ENCODE data around the gene KRT31.
"Not testable (repeated sequence)": the region's sequence is repeated elsewhere in the genome, so short reads cannot be mapped to it uniquely, and the experiment has no call there.

KRT31 gene

DNA sequence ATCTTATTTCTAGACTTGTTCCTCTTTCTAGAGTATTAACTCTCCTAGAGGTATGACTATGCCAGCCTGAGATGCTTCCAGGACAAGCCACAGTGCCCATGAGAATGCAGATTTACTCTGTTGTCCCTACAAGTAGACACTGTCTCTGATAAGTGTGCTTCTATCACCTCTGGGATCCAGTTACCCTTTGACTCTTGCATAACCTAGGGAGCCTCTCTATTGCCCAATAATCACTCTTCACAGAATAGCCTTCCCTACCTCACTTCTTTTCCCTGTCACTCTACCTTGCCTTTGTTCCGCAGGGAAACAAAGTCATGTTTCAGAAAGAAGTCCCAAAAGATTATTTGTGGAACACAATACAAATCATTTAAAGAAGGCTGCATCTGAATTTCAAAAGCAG, 13.7 kb downstream of the KRT31 start:
- no peak for DNase-seq

DNA sequence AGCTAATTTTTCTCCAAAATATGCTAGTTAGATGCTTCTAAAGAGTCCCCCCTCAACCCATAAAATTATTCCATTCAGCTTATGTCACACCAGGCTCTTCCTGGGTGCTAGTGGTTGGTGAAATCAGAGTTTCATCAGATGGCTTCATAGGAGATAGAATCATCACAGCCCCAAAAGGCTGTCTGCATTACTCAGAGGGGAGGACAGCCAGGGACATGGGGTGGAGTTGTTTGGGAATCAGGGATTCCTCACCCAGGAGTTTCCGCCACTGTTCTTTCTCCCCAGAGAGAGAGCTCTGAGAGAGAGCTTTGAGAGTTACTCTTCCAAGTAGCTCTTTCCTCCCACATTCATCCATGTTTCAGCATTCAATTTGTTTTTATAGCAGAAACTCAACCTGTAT, 15.0 kb downstream of the KRT31 start:
- DNase-seq, result no peak

DNA sequence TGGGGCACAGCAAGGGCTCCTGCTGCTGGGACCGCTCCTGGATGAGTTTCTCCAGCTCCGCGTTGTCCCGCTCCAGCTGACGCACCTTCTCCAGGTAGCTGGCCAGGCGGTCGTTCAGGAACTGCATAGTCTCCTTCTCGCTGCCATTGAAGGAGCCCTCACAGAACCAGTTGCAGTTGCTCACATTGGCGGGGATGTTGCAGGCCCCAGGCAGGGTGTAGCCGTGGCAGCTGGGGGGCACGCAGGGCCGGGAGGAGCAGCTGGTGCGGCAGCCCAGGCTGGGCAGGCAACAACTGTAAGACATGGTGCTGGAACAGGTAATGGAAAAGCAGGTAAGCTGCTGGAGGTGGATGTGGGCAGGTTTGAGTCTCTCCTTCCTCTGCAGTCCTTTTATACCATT, 15.5 kb downstream of the KRT31 start, which contains the start of gene KRT34:
KRT34 (minus strand) TSS at position 364 of the 400 bp plus-strand sequence; CDS start at position 304, 60 bp downstream.
- not testable (repeated sequence) for DNase-seq

DNA sequence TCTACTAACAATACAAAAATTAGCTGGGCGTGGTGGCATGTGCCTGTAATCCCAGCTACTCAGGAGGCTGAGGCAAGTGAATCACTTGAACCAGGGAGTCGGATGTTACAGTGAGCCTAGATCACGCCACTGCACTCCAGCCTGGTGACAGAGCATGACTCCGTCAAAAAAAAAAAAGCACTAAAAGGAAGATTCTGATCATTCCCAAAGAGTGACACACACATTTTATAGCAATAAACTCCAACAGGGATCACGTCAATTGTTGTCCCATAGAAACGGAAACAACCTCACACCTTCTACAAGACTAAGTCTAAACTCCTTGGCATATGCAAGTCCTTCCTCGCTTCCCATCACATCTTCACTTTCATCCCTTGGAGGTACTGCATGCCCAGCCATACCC, 17.3 kb downstream of the KRT31 start:
- DNase-seq, result not testable (repeated sequence)

DNA sequence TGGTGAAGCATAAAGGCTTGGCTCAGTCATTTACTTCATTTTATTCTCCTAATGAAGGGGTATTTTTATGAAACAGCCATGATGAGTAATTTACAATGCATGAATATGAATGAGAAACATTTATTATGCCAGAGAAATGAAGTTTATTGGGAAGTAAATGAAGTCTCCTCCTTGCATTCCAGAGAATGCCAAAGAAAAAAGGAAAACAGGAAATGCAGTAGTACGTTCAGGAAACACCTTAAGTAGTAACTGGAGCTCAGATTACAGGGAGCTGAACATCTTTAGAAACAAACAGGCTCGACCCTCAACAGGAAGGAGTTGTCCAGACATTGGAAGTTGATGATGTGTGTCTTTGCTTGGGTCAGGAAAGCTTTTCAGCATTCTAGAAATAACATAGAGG, 19.9 kb downstream of the KRT31 start:
- DNase-seq, result no peak

DNA sequence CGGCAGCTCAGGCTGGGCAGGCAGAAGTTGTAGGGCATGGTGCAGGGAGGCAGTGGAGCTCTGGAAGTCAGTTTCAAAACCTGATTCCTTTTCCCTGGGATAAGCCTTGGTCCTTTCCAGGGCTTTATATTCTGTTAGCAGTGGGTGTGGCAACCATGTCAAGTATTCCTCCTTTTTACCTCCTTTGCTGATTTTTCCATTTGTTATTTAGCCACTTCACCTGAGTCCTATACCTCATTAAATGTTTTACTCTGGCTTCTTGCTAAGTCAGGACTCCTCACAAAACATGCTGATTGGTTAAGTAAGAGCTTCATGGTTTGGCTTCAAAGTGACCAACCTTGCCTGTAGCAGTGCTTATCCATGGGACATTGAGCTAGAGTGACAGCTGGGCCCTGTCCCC, 27.7 kb downstream of the KRT31 start, which contains the start of gene KRT33B:
KRT33B (minus strand) TSS at position 101 of the 400 bp plus-strand sequence; CDS start at position 38, 63 bp downstream.
- DNase-seq, result no peak

DNA sequence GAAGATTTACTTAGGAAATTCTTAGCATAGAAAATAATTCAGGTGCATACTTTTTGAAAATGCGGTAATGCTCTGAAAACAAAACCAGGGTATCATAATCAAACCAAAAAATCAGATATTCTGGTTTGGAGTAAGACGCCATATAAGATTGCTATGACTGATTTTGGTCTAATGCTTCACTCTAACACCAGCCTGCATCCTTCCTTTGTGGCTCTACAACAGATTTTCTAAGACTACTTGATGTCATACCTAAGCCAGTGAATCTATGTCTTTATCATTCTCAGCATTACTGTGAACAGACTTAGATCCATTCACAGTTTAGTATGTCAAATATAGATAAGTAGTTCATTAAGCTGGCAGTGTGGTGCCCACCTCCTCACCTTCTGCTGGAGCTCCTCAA, 28.4 kb downstream of the KRT31 start:
- DNase-seq, result no peak

DNA sequence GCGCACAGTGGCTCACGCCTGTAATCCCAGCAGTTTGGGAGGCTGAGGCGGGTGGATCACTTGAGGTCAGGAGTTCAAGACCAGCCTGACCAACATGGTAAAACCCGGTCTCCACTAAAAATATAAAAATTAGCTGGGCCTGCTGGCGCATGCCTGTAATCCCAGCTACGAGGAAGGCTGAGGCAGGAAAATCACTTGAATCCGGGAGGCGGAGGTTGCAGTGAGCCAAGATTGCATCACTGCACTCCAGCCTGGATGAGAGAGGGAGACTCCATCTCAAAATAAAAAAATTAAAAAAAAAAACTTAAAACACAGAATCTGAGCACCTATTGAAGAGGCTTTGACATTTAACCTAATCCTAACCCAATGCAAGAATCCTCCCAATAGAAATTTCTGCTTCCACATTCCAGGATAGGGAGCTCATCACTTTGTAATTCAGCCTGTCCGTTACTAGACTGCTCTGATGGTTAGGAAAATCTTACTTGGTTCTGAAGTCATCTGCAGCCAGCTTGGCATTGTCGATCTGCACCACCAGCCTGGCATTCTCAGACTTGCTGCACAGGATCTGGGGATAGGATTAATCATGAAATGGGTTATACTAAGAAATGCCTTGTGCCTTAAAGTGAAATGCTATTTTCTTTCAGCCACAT, 29.9 kb downstream of the KRT31 start:
- no peak for DNase-seq

DNA sequence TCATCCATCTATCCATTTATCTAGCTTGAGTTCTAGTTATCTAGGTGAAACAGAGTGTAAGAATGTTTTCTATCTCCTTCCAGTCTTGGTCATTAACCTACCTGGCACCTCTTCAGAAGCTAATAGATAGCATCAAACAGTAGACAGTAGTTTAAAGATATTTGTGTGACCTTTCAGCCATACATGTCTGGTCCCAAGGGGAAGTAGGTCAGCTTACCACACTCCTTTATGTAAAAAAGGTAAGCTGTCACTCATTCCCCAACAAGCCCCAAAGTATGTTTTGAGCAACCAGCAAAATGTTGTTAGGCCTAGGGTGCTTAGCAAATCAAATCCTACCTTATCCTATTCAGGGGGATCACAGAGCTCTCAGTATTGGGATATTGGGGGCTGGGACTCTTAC, 31.3 kb downstream of the KRT31 start:
- DNase-seq, result no peak

DNA sequence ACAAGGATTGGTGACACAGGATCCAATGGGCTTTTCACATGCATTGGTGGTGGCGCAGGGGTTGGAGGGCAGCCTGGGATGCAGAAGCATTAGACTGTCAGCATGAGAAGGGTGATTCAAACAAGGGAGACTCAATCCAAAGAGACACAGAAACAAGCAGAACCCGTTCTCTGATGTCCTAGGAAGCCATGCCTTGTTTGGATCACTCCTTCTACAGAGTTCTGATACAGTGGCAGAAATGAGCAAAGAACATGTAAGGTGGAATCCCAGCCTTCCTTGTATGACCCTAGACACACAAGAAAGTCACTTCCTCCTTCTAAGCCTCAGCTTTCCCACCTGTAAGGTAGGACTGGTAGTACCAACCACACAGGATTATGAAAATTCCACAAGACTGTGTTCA, 33.5 kb downstream of the KRT31 start:
- no peak for DNase-seq

DNA sequence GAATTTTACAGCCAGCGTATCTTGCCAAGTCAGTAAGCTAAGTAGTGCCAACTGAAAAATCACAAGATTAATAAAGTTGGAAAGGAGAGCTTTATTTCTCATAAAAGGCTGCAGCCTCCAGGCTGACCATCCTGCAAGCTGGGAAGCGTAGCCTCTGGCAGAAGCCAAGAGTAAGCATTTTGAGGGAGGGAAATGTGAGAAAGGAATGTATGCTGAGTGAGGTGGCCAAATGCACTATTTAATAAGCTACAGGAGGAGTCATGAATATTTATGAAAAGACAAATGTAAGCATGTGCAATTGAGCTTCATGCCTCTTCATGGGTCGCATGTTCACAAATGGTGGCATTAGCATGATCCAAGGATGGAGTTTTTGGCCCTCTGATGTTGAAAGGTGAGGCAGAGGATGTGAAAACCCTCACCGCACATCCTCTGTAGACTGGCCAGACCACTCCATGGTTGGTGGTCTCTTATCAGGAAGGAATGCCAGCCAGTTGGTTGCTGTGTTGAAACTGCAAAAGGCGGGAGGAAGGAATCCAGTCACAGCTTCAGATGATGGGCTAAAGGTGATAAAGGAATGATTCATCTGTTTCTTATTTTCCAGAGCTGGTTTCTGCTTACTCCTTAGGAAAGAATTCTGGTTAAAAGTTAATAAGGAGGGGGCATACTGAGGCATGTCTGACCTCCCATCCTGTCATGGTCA, 37.0 kb downstream of the KRT31 start:
- DNase-seq, result no peak

DNA sequence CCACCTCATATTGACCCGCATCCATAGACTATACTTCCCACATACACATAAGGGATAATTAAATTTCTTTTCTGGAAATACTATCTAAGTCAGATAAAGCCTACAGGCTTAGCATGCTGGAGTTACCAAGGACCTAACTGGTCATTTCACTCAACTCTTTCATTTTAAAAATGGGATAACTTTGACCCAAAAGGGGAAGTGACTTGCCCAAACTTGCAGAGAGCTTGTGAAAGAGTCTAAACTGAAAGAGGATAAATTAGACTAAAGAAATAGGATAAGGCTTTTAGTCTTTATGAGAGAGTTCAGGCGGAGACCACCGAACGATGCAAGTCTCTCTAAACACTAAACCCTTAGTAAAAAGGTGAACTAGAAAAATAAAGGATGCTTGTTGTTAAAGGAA, 42.9 kb downstream of the KRT31 start:
- DNase-seq, result no peak

DNA sequence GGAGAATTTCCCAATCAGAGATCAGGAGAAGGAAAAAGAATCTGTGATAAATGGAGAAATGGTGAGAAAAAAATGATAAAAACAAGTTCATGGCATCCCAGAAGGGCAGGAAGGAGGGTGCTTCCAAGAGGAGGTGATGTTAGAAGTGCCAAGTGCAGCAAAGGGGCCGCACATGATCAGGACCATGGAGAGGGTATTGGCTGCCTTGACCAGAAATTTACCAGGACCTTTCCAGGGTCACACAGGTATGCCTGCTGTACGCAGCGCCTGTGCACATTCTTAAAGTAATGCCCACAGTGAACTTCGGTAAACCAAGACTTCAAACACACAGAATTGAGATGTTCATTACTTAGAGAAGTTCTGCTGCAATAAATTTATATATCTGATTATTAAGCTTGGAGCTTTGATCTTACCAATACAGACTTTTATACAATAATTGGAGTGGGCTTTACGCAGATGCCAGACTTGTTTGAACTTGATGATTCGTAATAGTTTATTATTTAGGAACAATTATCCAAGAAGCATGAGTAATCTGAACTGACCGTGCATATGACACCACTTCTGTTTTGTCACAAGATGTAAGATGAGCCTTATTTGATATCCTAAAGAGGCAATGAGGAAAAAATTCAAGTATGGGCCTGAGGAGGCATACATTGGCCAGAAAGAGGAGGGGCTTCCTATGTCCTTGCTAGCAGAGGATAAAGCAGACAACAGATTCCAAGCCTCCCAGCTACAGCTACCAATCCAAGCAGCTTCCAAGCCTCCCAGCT, 44.6 kb downstream of the KRT31 start:
- no peak for DNase-seq

DNA sequence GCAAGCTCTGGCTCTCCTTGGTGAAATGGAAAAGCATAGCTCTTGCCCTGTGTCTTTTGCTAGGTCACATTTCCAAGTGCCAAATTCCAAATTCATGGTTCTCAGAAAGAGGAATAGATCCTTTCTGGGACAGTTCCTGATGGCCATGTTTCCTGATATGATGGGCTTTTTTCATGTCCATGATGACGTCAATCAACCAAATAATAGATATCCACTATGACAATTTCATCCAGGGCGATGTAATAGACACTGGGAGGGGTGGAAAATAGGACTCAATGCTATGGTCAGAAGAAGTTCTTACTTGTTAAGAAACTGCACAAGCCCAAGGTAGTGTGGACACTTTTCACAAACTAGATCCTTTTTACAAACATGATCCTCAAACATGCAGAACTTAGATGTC, 46.2 kb downstream of the KRT31 start:
- DNase-seq, result no peak

DNA sequence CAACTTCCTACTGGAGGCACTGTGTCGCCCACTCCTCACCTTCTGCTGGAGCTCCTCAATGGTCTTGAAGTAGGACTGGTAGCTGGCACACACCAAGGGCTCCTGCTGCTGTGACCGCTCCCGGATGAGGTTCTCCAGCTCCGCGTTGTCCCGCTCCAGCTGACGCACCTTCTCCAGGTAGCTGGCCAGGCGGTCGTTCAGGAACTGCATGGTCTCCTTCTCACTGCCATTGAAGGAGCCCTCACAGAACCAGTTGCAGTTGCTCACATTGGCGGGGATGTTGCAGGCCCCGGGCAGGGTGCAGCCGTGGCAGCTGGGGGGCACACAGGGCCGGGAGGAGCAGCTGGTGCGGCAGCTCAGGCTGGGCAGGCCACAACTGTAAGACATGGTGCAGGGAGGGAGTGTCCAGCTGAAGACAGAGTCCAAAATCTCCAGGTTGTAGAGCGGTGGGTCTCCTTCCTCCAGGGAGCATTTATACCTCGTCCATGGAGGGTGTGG, 47.0 kb downstream of the KRT31 start, which contains the start of gene KRT33A:
KRT33A (minus strand) TSS at position 448 of the 498 bp plus-strand sequence; CDS start at position 387, 61 bp downstream.
- DNase-seq, result not testable (repeated sequence)

DNA sequence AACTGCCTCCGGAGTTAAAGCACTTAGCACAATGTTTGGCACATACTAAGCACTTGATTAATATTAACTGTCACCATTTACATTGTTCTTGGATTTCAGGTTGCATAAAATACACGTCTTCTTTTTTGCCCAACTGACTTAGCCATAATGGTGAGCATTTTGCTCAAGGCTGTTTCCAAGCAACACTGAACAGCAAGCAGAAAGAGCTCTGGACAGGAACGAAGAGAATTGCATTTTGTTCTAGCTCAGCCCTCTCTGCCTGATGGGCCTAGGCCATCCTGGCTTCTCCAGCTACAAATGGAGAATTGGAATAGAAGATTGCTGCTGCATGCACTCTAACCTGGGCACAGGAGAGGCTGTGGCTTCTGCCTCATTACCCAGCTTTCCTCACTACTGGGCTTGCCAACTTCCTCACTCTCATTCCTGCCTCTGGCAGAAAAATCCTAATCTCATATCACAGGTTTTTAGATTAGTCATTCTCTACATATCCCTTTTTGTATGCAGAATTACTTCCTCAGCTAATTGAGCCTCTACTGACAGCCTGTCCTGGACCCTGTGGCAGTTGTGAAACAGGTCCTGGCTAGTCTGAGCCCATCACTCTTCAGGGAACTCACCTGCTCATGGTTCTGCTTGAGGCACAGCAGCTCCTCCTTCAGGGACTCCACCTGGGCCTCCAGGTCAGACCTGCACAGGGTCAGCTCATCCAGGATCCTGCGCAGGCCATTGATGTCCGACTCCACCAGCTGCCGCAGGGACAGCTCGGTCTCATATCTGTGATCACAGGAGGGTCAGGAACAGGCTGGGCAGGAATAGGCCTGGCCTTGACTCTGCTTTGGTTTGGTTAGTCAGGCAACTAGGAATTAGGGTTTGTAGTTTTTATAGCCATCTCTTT, 49.3 kb downstream of the KRT31 start:
- DNase-seq, result no peak

DNA sequence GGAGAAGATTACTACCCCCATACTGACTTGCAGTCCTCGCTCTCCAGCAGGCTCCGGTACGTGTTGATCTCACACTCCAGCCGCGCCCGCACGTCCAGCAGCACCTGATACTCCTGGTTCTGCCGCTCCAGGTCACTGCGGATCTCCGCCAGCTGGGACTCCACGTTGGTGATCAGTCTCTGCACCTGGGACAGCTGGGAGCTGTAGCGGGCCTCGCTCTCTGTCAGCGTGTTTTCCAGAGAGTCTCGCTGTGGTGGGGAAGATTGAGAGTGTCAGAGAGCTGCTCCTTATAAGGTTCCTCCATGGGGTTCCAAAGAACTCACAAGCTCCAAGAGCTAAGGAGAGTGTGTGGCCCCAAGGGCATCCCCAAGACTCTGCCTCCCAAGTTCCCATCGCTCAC, 51.0 kb downstream of the KRT31 start:
- DNase-seq, result not testable (repeated sequence)

DNA sequence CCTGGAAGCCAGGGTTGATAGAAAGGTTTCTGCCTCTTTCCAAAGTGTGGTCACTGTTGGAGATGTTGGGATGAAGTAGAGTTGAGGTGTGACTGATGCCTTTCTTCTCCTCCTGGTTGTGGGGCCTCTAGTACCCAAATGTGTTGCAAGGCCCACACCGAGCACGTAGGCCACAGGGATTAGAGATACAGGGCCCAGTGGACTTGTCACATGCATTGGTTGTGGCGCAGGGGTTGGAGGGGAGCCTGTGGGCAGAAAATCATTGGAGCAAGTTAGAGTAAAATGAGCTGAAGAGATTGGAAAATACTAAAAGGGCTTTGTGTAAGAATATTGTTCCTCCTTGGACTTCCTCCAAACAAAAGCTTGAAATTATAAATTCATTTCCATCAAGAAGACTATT, 51.4 kb downstream of the KRT31 start:
- no peak for DNase-seq
